Mammary epithelial cell (primary cell): ENCODE data around the gene PPP1R16B.

Experiments used
- CTCF ChIP-seq, 2 donors: IDR thresholded peaks in 1 of 2; conservative IDR thresholded peaks in 1 of 2; 2 replicates each; pipeline ENCODE4 v1.5.1; 2011 to 2012; ENCODE audit warnings: inconsistent platforms in 2 of 2, low read length in 2 of 2, mild to moderate bottlenecking in 2 of 2, control low read depth in 1 of 2, low read depth in 1 of 2; ENCODE audit not compliant: insufficient read depth in 1 of 2; ENCODE audit errors: extremely low read depth in 1 of 2
- EZH2 ChIP-seq: IDR thresholded peaks from 2 replicates; pipeline ENCODE4 v1.6.1; 2012; ENCODE audit warnings: low read length, inconsistent platforms, borderline replicate concordance

- no peak for TF ChIP-seq CTCF (conservative IDR thresholded peaks at IDR 0.05 in 1 of 2, IDR thresholded peaks at IDR 0.05 in 1 of 2; ENCODE audit: extremely low read depth in 1 of 2, insufficient read depth in 1 of 2, low read depth in 1 of 2, low read length in 2 of 2)
- TF ChIP-seq EZH2, result no peak
Measured at GRCh38 chr20:38855356-38855755, 49.9 kb downstream of the PPP1R16B start.
